Small intestine (tissue), 7 donors: ENCODE measurements around the gene PTPRJ. TPM values are rescaled to one million over a fixed set of nuclear protein-coding genes. Genes with fewer than 3 reads are reported as not detected.

ENCODE experiments used
- DNase-seq, 2 donors: peaks; one replicate each; pipeline versions ENCODE4 v3.0.0 to v3.0.0-alpha.2; 2013
- FAIRE-seq: peaks from 2 replicates; lab custom pipeline; 2012; peaks lifted over from hg19 to GRCh38; lab: Jason Lieb, UNC
- H3K27ac ChIP-seq, 3 donors: one replicate each; pipeline ENCODE4 v1.5.1; 2013; ENCODE audit warnings: low read length in 2 of 3, mild to moderate bottlenecking in 2 of 3, control low read depth in 1 of 3, inconsistent platforms in 1 of 3, low read depth in 1 of 3, moderate library complexity in 1 of 3
- H3K27me3 ChIP-seq, 3 donors: one replicate each; pipeline ENCODE4 v1.6.1; 2013; ENCODE audit warnings: low read length in 3 of 3, inconsistent platforms in 1 of 3; ENCODE audit not compliant: control insufficient read depth in 3 of 3, insufficient read depth in 3 of 3
- H3K36me3 ChIP-seq, 3 donors: one replicate each; pipeline ENCODE4 v1.6.1; 2013; ENCODE audit warnings: low read length in 3 of 3, inconsistent platforms in 1 of 3, low read depth in 1 of 3, mild to moderate bottlenecking in 1 of 3, moderate library complexity in 1 of 3; ENCODE audit not compliant: control insufficient read depth in 3 of 3, insufficient read depth in 2 of 3
- H3K4me1 ChIP-seq, 3 donors: one replicate each; pipeline ENCODE4 v1.6.1; 2013; ENCODE audit warnings: low read length in 2 of 3, inconsistent platforms in 1 of 3, low read depth in 1 of 3, mild to moderate bottlenecking in 1 of 3, moderate library complexity in 1 of 3; ENCODE audit not compliant: control insufficient read depth in 3 of 3, insufficient read depth in 2 of 3
- H3K4me3 ChIP-seq, 3 donors: one replicate each; pipeline ENCODE4 v1.5.1; 2013; ENCODE audit warnings: low read length in 3 of 3, control low read depth in 1 of 3, inconsistent platforms in 1 of 3, low read depth in 1 of 3, mild to moderate bottlenecking in 1 of 3, moderate library complexity in 1 of 3
- H3K9me3 ChIP-seq, 2 donors: one replicate each; pipeline ENCODE4 v1.6.1; 2013; ENCODE audit warnings: low read depth in 1 of 2, low read length in 1 of 2; ENCODE audit not compliant: control insufficient read depth in 2 of 2, insufficient read depth in 1 of 2
- WGBS, 3 donors: extraction: QIAGEN DNeasy Blood & Tissue Kit; methylation state at CpG; one replicate each; pipeline ENCODE4 v1.1.7; 2013; 5-methylcytosine and 5-hydroxymethylcytosine counted together
- polyA plus RNA-seq, 4 donors: library from polyadenylated mRNA; stranded (reverse) in 3 of 4; unstranded in 1 of 4; fragments of 200-250 nt in 3 of 4; fragments of 120-200 nt in 1 of 4; gene quantifications; one replicate each; pipeline versions ENCODE4 v1.2.1 to v1.2.3, GENCODE V29; 2013
- donor health status: healthy with polysubstance abuse.
- donor health status: control.
- donor health status: control.
- donor health status: Bipolar disorder and iron deficiency.
- donor health status: healthy.

Gene PTPRJ
- polyA plus RNA-seq, 4 donors = 4.9 to 31.4 (median 7.3) TPM

- H3K27ac ChIP-seq = no peak overlapping the region
- no peaks in the 10 kb centered on the region for H3K9me3 ChIP-seq
- FAIRE-seq = no peak
- whole genome bisulfite sequencing, 3 donors = 76 to 98% (median 97%) methylated on average over 3 of the region's 3 CpGs
- no peak for DNase-seq
- no peak overlapping the region for H3K4me3 ChIP-seq
- peaks cover 2 to 40% (median 19%) of the 10 kb centered on the region in 3 donors for H3K36me3 ChIP-seq
- no peaks in the 10 kb centered on the region for H3K27me3 ChIP-seq
- H3K4me1 ChIP-seq = peaks cover 0 to 7% (median 0%) of the 10 kb centered on the region in 3 donors
Measured at GRCh38 chr11:48165426-48165825, 185.1 kb downstream of the PTPRJ start.

GRCh38 chr11:48167380-48167779 is 187.0 kb downstream of the PTPRJ start:
- peaks cover 2 to 33% (median 19%) of the 10 kb centered on the region in 3 donors for H3K36me3 ChIP-seq
- no peak overlapping the region for H3K27ac ChIP-seq
- 91 to 97% (median 97%) methylated on average over 6 of the region's 6 CpGs for WGBS, 3 donors
- H3K4me1 ChIP-seq = peaks cover 0 to 7% (median 4%) of the 10 kb centered on the region in 3 donors
- DNase-seq (no peak), FAIRE-seq (no peak)
- no peaks in the 10 kb centered on the region for H3K9me3 ChIP-seq
- no peaks in the 10 kb centered on the region for H3K27me3 ChIP-seq
- H3K4me3 ChIP-seq = no peak overlapping the region

- Histone ChIP-seq H3K36me3 (peaks cover 2 to 30% (median 11%) of the 10 kb centered on the region in 3 donors), H3K4me3 (no peak overlapping the region), H3K27me3 (no peaks in the 10 kb centered on the region), H3K4me1 (peaks cover 0 to 7% (median 4%) of the 10 kb centered on the region in 3 donors), H3K27ac (no peak overlapping the region), H3K9me3 (no peaks in the 10 kb centered on the region)
- FAIRE-seq (no peak), DNase-seq (no peak)
- 87 to 88% (median 87%) methylated on average over 6 of the region's 6 CpGs for WGBS, 3 donors
Measured at GRCh38 chr11:48168815-48169214, 188.5 kb downstream of the PTPRJ start.

GRCh38 chr11:48169259-48169658 is 188.9 kb downstream of the PTPRJ start:
- WGBS, 3 donors = 68 to 90% (median 88%) methylated on average over 6 of the region's 6 CpGs
- H3K4me3 ChIP-seq = no peak overlapping the region
- H3K27ac ChIP-seq = peak overlapping the region in 2 of 3 donors; percentile 12 to 50
- H3K4me1 ChIP-seq = peaks cover 0 to 4% (median 4%) of the 10 kb centered on the region in 3 donors
- no peak for DNase-seq
- peaks cover 2 to 25% (median 9%) of the 10 kb centered on the region in 3 donors for H3K36me3 ChIP-seq
- H3K9me3 ChIP-seq = no peaks in the 10 kb centered on the region
- H3K27me3 ChIP-seq = no peaks in the 10 kb centered on the region
- FAIRE-seq = no peak

- WGBS, 3 donors = 59 to 89% (median 82%) methylated on average over 7 of the region's 7 CpGs
- H3K27ac ChIP-seq = peak overlapping the region in 1 of 3 donors; percentile 33
- H3K9me3 ChIP-seq = no peaks in the 10 kb centered on the region
- FAIRE-seq (no peak), DNase-seq (peak in 1 of 2 donors; percentile 12)
- H3K4me3 ChIP-seq = no peak overlapping the region
- H3K27me3 ChIP-seq = no peaks in the 10 kb centered on the region
- H3K36me3 ChIP-seq = peaks cover 2 to 21% (median 8%) of the 10 kb centered on the region in 3 donors
- H3K4me1 ChIP-seq = peaks cover 0 to 4% (median under 1%) of the 10 kb centered on the region in 3 donors
Measured at GRCh38 chr11:48169717-48170116, 189.4 kb downstream of the PTPRJ start.

GRCh38 chr11:48170241-48171233 is 190.2 kb downstream of the PTPRJ start:
- Histone ChIP-seq H3K4me3 (no peak overlapping the region), H3K27me3 (no peaks in the 10 kb centered on the region), H3K4me1 (peaks cover 0 to 4% (median 0%) of the 10 kb centered on the region in 3 donors), H3K36me3 (peaks cover 2 to 20% (median 5%) of the 10 kb centered on the region in 3 donors), H3K9me3 (no peaks in the 10 kb centered on the region), H3K27ac (peak overlapping the region in 2 of 3 donors; percentile 33 to 50)
- DNase-seq (no peak), FAIRE-seq (no peak)
- 61 to 86% (median 80%) methylated on average over 10 of the region's 10 CpGs for WGBS, 3 donors

- Histone ChIP-seq H3K27me3 (no peaks in the 10 kb centered on the region), H3K4me1 (peaks cover 0 to 4% (median 0%) of the 10 kb centered on the region in 3 donors), H3K9me3 (no peaks in the 10 kb centered on the region), H3K4me3 (no peak overlapping the region), H3K36me3 (peaks cover 0 to 14% (median 0%) of the 10 kb centered on the region in 3 donors), H3K27ac (no peak overlapping the region)
- DNase-seq (peak; percentile 56 to 66), FAIRE-seq (no peak)
- WGBS, 3 donors = 40 to 55% (median 42%) methylated on average over 14 of the region's 14 CpGs
Measured at GRCh38 chr11:48172818-48173609, 192.7 kb downstream of the PTPRJ start.

- no peaks in the 10 kb centered on the region for H3K27me3 ChIP-seq
- H3K4me3 ChIP-seq = no peak overlapping the region
- H3K36me3 ChIP-seq = no peaks in the 10 kb centered on the region
- H3K27ac ChIP-seq = no peak overlapping the region
- no peaks in the 10 kb centered on the region for H3K4me1 ChIP-seq
- FAIRE-seq (no peak), DNase-seq (no peak)
- H3K9me3 ChIP-seq = no peaks in the 10 kb centered on the region
- WGBS, 3 donors = 69 to 83% (median 72%) methylated on average over 4 of the region's 4 CpGs
Measured at GRCh38 chr11:48177661-48178060, 197.3 kb downstream of the PTPRJ start.
